OCI-M2 (cell line): ENCODE measurements around the gene L3HYPDH.

Source experiments
- DNase-seq: peaks from one replicate; lab custom pipeline; 2025; ENCODE audit not compliant: unreplicated experiment; lab: John Stamatoyannopoulos, UW

The L3HYPDH gene

GRCh38 chr14:59427653-59428580 lies 56.3 kb downstream of the L3HYPDH start:
- no peak for DNase-seq

- no peak for DNase-seq
Measured at GRCh38 chr14:59425322-59425935, 58.8 kb downstream of the L3HYPDH start.

- no peak for DNase-seq
Measured at GRCh38 chr14:59424341-59425071, 59.7 kb downstream of the L3HYPDH start.
